AG04449 (cell line): ENCODE results near the gene YY1.
"Not testable (repeated sequence)": the region's sequence is repeated elsewhere in the genome, so short reads cannot be mapped to it uniquely, and the experiment has no call there.

Experiments used
- CTCF ChIA-PET: fragments of 350-600 bp; formaldehyde crosslinking; extraction: SDS; loops from one replicate; lab custom pipeline; 2021; ENCODE audit warnings: antibody characterized with exemption; lab: Yijun Ruan, JAX
- POLR2A ChIA-PET: fragments of 400-600, 350-600 bp; formaldehyde crosslinking; extraction: SDS; loops from one replicate; lab custom pipeline; 2020; ENCODE audit warnings: antibody characterized with exemption, inconsistent platforms; lab: Yijun Ruan, JAX
- DNase-seq: peaks from one replicate; pipeline ENCODE4 v3.0.0-alpha.2; 2010; ENCODE audit warnings: low read depth, low spot score
- H3K4me3 ChIP-seq: 2 replicates; pipeline ENCODE4 v1.5.1; 2011; ENCODE audit warnings: low read depth, mild to moderate bottlenecking, control low read depth, low read length
- TF ChIP-seq, protein P1 (sequence below): IDR thresholded peaks from one replicate; pipeline ENCODE4 v1.5.1; 2011; ENCODE audit warnings: mild to moderate bottlenecking, moderate library complexity, low read length, control low read depth, inconsistent platforms; ENCODE audit not compliant: insufficient read depth; ENCODE audit errors: missing control alignments

YY1 gene

GRCh38 chr14:100203146-100203545 is 35.8 kb upstream of the YY1 start:
- ChIA-PET CTCF (interaction anchor here (3.5 kb wide), 1 partner anchor 9 kb away, joined by 28 read pairs; no protein-coding TSS in a partner anchor), POLR2A (no interaction called here)
- TF ChIP-seq, protein P1, sequence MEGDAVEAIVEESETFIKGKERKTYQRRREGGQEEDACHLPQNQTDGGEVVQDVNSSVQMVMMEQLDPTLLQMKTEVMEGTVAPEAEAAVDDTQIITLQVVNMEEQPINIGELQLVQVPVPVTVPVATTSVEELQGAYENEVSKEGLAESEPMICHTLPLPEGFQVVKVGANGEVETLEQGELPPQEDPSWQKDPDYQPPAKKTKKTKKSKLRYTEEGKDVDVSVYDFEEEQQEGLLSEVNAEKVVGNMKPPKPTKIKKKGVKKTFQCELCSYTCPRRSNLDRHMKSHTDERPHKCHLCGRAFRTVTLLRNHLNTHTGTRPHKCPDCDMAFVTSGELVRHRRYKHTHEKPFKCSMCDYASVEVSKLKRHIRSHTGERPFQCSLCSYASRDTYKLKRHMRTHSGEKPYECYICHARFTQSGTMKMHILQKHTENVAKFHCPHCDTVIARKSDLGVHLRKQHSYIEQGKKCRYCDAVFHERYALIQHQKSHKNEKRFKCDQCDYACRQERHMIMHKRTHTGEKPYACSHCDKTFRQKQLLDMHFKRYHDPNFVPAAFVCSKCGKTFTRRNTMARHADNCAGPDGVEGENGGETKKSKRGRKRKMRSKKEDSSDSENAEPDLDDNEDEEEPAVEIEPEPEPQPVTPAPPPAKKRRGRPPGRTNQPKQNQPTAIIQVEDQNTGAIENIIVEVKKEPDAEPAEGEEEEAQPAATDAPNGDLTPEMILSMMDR: no peak
- no peak overlapping the region for H3K4me3 ChIP-seq
- no peak for DNase-seq

DNA sequence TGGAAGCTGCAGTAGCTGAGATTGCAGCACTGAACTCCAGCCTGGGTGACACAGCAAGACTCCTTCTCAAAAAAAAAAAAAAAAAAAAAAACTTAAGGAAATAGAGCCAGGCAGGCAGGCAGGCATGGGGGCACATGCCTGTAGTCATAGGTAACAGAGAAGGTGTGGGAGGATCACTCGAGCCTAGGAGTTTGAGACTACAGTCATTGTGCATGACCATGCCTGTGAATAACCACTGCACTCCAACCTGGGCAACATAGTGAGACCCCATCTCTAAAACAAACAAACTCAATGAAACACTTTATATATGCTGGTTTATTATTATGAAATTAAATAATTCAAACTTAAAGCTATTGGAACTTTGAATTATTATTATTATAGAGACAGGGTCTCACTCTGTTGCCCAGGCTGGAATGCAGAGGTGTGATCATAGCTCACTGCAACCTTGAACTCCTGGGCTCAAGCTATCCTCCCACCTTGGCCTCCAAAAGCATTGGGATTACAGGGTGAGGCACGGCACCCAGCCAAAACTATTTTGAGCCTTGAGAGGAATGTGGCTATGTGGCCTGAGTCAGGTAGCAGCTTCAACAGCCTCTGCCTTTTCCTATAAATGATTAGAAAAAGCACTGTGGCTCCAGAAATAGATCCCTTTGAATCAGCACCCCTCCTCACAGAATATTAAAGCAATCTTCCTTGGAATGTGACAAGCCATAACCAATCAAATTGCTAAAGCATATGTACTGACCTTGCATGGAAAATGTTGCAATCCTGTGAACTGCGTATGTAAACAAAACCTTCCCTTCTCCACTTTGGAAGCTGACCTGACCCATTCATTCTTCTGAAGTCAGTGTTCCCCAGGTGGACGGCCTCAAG is 34.7 kb upstream of the YY1 start:
- H3K4me3 ChIP-seq: no peak overlapping the region
- POLR2A ChIA-PET: interaction anchor here (0.7 to 0.9 kb wide), 2 partner anchors 11 to 14 kb away, joined by 3 read pairs; no protein-coding TSS in a partner anchor
- CTCF ChIA-PET: interaction anchor here (2.1 to 3.5 kb wide), 2 partner anchors 10 to 11 kb away, joined by 6 to 28 read pairs; no protein-coding TSS in a partner anchor
- TF ChIP-seq, protein P1: no peak
- DNase-seq: no peak

DNA sequence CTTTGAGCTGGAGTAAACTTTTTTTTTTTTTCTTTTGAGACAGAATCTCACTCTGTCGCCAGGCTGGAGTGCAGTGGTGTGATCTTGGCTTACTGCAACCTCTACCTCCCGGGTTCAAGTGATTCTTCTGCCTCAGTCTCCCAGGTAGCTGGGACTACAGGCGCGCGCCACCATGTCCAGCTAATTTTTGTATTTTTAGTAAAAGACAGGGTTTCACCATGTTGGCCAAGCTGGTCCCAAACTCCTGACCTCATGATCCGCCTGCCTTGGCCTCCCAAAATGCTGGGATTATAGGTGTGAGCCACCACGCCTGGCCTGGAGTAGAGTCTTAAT is 34.1 kb upstream of the YY1 start:
- H3K4me3 ChIP-seq, DNase-seq: not testable (repeated sequence)
- CTCF ChIA-PET: interaction anchor here (2.1 to 3.5 kb wide), 2 partner anchors 10 kb away, joined by 6 to 28 read pairs; no protein-coding TSS in a partner anchor
- POLR2A ChIA-PET: interaction anchor here (0.7 to 0.9 kb wide), 2 partner anchors 10 to 14 kb away, joined by 3 read pairs; no protein-coding TSS in a partner anchor

- CTCF ChIA-PET, POLR2A ChIA-PET, H3K4me3 ChIP-seq, DNase-seq: not testable (repeated sequence)
Measured at GRCh38 chr14:100207588-100207987, 31.4 kb upstream of the YY1 start.

DNA sequence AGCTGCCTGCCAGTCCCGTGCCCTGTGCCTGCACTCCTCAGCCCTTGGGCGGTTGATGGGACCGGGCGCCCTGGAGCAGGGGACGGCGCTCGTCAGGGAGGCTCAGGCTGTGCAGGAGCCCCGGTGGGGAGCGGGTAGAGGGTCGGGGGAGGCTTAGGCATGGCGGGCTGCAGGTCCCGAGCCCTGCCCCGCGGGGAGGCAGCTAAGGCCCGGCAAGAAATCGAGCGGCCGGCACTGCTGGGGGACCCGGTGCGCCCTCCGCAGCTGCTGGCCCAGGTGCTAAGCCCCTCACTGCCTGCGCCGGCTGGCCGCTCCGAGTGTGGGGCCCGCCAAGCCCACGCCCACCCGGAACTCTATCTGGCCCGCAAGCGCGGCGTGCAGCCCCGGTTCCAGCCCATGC is 30.8 kb upstream of the YY1 start:
- H3K4me3 ChIP-seq, POLR2A ChIA-PET, DNase-seq, CTCF ChIA-PET: not testable (repeated sequence)

DNA sequence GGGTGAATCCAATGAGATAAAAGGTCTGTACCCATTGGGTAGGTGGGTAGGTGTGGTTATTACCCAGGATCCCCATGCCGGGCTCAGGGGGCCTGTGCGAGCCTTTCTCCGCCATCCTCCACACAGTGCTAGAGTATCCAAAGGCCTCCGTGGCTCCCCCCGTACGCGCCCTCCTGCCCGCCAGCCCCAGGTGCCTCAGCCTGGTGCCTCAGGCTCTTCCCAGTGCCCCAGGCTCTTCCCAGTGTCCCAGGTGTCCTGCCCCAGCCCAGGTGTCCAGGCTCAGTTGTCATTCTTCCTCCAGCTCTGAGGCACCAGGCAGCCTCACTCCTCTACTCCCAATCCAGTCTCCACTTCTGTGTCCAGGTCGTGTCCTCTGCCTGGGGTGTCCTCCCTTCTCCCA is 27.6 kb upstream of the YY1 start:
- POLR2A ChIA-PET: no interaction called here
- CTCF ChIA-PET: interaction anchor here (1.8 kb wide), 1 partner anchor 18 kb away, joined by 4 read pairs; no protein-coding TSS in a partner anchor
- TF ChIP-seq, protein P1: no peak
- DNase-seq: no peak
- no peak overlapping the region for H3K4me3 ChIP-seq

GRCh38 chr14:100211893-100212292 is 27.1 kb upstream of the YY1 start:
- no peak overlapping the region for H3K4me3 ChIP-seq
- TF ChIP-seq, protein P1: no peak
- DNase-seq: no peak
- ChIA-PET POLR2A (no interaction called here), CTCF (interaction anchor here (1.0 to 1.8 kb wide), 2 partner anchors 19 to 35 kb away, joined by 3 to 4 read pairs; no protein-coding TSS in a partner anchor)
